Testis (tissue), 2 donors: ENCODE data around the gene NPNT.

ENCODE experiments used
- CTCF ChIP-seq, 3 experiments: fragments of 450-650 bp in 2 of 3; fragments of 200-600 bp in 1 of 3; sonication (generic) in 1 of 3; IDR thresholded peaks; one replicate each; pipeline ENCODE4 v1.5.1; 2016 to 2019; ENCODE audit warnings: antibody characterized with exemption in 3 of 3, mild to moderate bottlenecking in 2 of 3, moderate library complexity in 1 of 3
- POLR2A ChIP-seq: fragments of 450-650 bp; IDR thresholded peaks from one replicate; pipeline ENCODE4 v1.6.1; 2017; ENCODE audit warnings: antibody characterized with exemption, mild to moderate bottlenecking, moderate library complexity

GRCh38 chr4:105875233-105875632, 20.0 kb upstream of the NPNT start:
- TF ChIP-seq POLR2A (no peak), CTCF (IDR thresholded peaks at IDR 0.05) (no peak)
